Effector CD8-positive, alpha-beta T cell (primary cell): ENCODE measurements around the gene RTBDN.
A peak's percentile ranks its signal among the peaks of the same experiment; 100 is the strongest.

ENCODE experiments used
- DNase-seq: peaks from one replicate; lab custom pipeline; 2025; lab: John Stamatoyannopoulos, UW

Gene RTBDN

GRCh38 chr19:12793290-12794195, 40.8 kb downstream of the RTBDN start:
- DNase-seq, result peak; percentile 92

- DNase-seq, result peak; percentile 72
These were observed 41.5 kb downstream of the RTBDN start for GRCh38 chr19:12792853-12793289.

DNA sequence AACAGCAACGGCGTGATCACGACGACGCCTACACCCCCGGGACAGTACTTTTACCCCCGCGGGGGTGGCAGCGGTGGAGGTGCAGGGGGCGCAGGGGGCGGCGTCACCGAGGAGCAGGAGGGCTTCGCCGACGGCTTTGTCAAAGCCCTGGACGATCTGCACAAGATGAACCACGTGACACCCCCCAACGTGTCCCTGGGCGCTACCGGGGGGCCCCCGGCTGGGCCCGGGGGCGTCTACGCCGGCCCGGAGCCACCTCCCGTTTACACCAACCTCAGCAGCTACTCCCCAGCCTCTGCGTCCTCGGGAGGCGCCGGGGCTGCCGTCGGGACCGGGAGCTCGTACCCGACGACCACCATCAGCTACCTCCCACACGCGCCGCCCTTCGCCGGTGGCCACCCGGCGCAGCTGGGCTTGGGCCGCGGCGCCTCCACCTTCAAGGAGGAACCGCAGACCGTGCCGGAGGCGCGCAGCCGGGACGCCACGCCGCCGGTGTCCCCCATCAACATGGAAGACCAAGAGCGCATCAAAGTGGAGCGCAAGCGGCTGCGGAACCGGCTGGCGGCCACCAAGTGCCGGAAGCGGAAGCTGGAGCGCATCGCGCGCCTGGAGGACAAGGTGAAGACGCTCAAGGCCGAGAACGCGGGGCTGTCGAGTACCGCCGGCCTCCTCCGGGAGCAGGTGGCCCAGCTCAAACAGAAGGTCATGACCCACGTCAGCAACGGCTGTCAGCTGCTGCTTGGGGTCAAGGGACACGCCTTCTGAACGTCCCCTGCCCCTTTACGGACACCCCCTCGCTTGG, 42.1 kb downstream of the RTBDN start:
- DNase-seq, result peak; percentile 55

- DNase-seq, result peak; percentile 94
These were observed 42.9 kb downstream of the RTBDN start, which contains the start of gene JUNB for GRCh38 chr19:12791345-12792050. Gene JUNB, plus strand, starts transcription at chr19:12791486. Its CDS starts 286 bp downstream, at chr19:12791772.

GRCh38 chr19:12790628-12791344, 43.6 kb downstream of the RTBDN start:
- DNase-seq, result no peak

DNA sequence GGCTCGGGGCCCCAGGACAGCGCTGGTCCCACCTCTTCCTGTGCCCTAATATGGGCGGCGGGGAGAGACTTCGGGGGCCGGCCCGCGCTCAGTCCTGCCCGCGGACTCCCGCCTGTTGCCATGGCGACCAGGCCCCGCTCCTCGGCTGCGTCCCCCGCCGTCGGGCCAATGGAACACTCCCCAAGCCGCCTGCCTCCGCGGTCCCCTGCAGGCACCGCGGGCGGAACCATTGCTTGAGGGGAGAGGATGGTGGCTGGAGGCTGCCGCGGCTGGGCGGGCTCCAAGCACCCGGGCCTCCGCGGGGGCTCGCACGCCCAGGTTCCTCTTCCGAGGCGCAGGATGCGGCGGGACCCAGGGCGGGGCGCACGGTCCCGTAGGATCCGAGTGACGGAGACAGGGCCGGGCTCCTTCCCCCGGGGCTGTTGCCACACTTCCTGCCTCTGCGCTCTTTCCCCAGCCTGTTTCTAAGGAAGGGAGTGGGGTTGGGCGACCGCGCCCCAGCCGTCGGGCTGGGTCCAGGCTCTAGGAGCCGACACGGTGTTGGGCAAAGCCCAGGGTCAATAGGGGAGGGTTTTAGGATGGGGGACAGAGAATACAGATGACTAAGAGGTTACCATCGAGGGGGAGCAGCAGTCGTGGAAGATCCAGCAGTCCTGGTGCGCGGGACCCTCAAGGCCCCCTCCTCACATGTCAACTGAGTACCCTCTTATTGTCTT, 44.3 kb downstream of the RTBDN start:
- peak; percentile 78 for DNase-seq

- DNase-seq, result peak; percentile 44
These were observed 45.1 kb downstream of the RTBDN start for GRCh38 chr19:12789098-12789903.

- DNase-seq, result peak; percentile 29
These were observed 45.7 kb downstream of the RTBDN start for GRCh38 chr19:12788682-12789097.

GRCh38 chr19:12788042-12788681, 46.2 kb downstream of the RTBDN start:
- DNase-seq, result no peak

DNA sequence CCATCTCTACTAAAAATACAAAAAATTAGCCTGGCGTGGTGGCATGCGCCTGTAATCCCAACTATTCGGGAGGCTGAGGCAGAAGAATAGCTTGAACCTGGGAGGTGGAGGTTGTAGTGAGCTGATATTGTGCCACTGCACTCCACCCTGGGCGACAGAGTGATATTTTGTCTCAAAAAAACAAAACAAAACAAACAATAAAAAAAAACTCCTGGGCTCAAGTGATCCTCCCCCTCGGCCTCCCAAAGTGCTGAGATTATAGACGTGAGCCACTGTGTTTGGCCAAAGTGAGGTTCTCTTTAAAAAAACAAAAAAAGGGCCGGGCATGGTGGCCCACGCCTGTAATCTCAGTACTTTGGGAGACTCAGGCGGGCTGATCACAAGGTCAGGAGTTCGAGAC, 46.9 kb downstream of the RTBDN start:
- DNase-seq, result no peak

DNA sequence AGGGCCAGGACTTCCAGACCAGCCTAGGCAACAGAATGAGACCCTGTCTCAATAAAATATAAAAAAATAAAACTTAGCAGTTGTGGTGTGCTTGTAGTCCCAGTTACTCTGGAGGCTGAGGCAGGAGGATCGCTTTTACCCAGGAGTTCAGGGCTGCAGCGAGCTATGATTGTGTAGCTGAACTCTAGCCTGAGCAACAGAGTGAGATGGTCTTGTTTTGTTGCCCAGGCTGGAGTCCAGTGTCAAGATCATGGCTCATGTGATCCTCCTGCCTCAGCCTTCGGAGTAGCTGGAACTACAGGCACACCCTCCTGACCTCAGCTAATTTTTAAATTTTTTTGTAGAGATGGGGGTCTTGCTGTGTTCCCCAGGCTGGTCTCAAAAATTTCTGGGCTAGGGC, 47.4 kb downstream of the RTBDN start:
- DNase-seq, result no peak

DNA sequence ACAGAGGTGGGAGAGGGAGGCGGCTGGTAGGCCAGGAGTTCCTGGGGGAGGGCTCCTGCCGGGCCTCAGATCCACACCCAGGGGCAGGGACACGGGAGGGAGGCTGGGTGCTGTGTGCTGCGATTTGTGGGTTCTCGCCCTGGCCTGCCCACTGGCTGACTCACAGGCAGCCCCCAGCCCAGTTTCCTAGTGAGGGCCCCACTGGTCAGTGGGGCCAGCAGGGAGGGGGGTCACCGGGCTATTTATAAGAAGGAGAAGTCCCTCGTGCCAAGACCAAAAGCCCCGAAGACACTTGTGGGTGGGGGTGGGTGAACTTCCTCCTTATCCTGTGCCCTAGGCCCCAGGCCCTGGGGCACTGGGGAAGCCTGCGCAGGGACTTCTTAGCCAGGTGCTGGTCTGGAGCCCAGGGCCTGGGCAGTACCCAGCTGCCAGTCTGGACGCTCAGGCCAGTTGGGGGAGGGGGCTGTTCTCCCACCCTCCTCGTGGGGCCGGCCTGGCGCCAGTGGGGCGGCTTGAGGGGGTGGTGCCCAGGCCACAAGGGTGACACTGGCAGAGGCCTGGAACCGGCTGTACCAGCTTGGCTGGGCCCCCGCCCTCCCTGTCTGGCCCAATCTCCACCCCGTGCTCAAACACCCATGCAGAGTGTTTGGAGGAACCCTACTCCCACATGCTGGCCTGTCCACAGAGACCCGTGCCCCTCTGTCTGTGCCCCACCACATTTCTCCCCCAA, 48.1 kb downstream of the RTBDN start:
- DNase-seq, result no peak

- no peak for DNase-seq
These were observed 48.8 kb downstream of the RTBDN start for GRCh38 chr19:12785431-12786031.

DNA sequence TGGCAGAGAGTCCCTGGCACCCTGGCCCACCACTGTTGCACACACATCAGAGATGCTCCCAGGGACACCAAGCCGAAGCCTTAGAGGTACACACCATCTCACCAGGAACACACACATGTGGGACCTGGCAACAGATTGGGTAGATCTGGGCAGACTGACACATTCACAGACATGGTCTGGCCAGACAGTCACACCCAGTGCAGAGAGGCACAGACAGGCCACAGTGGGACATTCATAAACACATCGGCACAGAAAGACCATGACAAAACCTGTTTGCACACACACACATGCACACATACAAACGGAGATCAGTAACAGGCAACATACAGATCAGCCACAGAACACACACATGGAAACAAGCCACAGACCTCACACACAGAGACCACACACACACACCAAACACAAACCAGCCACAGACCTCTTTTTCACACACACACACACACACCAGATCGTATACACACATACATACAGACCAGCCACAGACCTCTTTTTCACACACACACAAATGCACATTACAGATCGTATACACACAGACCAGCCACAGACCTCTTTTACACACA, 49.4 kb downstream of the RTBDN start:
- DNase-seq, result no peak

DNA sequence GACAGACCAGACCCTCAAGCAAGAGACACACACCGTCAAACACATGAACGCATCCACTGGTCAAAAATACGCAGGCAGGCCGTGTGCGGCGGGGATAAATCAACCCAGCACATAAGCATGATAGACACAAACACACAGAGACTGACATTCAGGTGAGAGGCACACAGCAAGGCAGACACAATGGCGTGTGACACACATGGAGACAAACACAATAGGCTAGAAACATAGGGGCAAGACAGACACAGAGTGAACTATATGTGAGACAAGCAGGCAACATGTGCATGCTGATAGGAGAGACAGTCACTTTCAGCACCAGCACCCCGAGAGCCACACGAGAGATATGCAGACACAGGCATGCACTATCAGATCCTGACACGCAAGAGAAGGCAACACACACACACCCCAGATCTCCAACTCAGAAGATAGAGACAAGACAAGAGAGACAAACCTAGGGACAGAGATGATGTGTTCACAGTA, 49.9 kb downstream of the RTBDN start:
- DNase-seq, result no peak

DNA sequence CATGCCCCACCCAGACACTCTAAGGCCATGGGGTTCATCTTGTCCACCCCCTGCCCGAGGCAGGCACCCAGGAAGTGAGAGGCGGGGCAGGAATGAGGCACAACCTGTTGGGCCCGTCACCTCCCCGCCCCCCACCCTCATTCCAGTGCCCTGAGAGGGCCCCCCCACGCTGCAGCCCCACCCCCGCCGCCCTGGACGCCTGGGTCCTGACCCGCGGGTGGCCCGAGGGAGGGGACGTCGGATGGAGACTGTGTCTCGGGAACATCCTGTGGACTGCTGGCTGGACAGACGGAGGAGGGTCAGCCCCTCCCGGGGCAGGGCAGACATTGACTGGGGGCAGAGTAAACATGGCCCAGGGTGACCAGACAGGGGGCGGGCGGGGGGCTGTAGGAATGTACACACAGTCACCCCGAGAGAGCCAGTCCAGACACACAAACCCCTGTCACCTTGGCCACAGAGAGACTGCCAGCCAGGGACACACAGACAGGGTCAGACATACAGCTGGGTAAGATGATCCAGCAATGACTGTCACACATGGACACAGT, 50.5 kb downstream of the RTBDN start:
- DNase-seq, result no peak

- peak; percentile 46 for DNase-seq
These were observed 51.0 kb downstream of the RTBDN start for GRCh38 chr19:12783291-12783848.
